ENCODE results near the gene DVL3. TPM values are rescaled to one million over a fixed set of nuclear protein-coding genes. Genes with fewer than 3 reads are reported as not detected.

Gene DVL3
- total and polyA plus RNA-seq, 2 experiments from 2014 or later, result 49.1 to 121 TPM

DNA sequence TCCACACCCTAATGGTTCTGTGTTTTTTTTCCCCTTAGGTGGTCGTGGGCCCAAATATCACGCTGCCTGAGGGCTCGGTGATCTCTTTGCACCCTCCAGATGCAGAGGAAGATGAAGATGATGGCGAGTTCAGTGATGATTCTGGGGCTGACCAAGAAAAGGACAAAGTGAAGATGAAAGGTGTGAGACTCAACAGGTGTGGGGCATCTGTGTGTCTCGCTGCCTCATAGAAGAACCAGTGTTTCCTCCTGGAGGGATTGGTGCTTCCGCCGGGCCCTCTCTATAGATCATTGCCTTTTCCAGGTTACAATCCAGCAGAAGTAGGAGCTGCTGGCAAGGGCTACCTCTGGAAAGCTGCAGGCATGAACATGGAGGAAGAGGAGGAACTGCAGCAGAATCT lies 13.0 kb upstream of the DVL3 start:
- over 99% methylated on average over 7 of the region's 7 CpGs for WGBS (ENCODE audit: low lambda C conversion rate, missing lambda C conversion rate)
- H3K36me3 ChIP-seq (replicated peaks; ENCODE audit: insufficient read depth, low read depth), result no peaks in the 10 kb centered on the region
- peaks cover 6% of the 10 kb centered on the region for H3K4me1 ChIP-seq (ENCODE audit: insufficient read depth)
- no peak overlapping the region for H3K4me3 ChIP-seq
- no peak overlapping the region for H3K27ac ChIP-seq
- no peak overlapping the region for H3K4me2 ChIP-seq
- no peak for DNase-seq (ENCODE audit: low spot score)
- H3K27me3 ChIP-seq, result no peaks in the 10 kb centered on the region
- H3K9me2 ChIP-seq (replicated peaks; ENCODE audit: insufficient read depth), result no peaks in the 10 kb centered on the region
- H3K79me2 ChIP-seq, result peaks cover 37% of the 10 kb centered on the region
- TF ChIP-seq CTCF (IDR thresholded peaks at IDR 0.05; ENCODE audit: poor library complexity) (no peak), EZH2 (IDR thresholded peaks at IDR 0.05; ENCODE audit: borderline replicate concordance) (no peak), EZH2phosphoT487 (IDR thresholded peaks at IDR 0.05; ENCODE audit: low read depth, severe bottlenecking, unreplicated experiment) (no peak)
- no peak overlapping the region for H2AFZ ChIP-seq
- H3K9me3 ChIP-seq (ENCODE audit: low read depth), result no peaks in the 10 kb centered on the region
- H4K20me1 ChIP-seq (ENCODE audit: insufficient read depth, poor library complexity, severe bottlenecking), result no peaks in the 10 kb centered on the region

DNA sequence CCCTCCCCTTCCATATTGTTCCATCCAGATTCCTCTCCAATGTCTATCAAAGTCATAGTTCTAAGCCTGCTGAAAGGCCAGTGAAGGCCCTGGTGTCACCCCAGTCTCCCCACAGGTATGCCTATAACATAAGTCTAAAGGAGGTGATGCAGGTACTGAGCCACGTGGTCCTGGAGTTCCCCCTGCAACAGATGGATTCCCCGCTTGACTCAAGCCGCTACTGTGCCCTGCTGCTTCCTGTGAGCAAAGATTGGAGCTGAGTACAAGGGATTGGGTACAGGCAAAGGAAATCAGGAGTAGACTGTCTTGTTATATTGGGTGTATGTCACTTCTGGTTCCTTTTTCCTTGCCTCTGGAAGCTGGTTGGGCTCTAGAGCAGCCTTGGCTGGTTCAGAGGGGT lies 11.8 kb upstream of the DVL3 start:
- WGBS (ENCODE audit: low lambda C conversion rate, missing lambda C conversion rate), result 98% methylated on average over 3 of the region's 3 CpGs
- Histone ChIP-seq H3K79me2 (peaks cover 26% of the 10 kb centered on the region), H3K4me3 (no peak overlapping the region), H2AFZ (no peak overlapping the region), H3K9me2 (replicated peaks; ENCODE audit: insufficient read depth) (no peaks in the 10 kb centered on the region), H4K20me1 (ENCODE audit: insufficient read depth, poor library complexity, severe bottlenecking) (no peaks in the 10 kb centered on the region), H3K4me2 (no peak overlapping the region), H3K4me1 (ENCODE audit: insufficient read depth) (peaks cover 6% of the 10 kb centered on the region), H3K27me3 (no peaks in the 10 kb centered on the region), H3K9me3 (ENCODE audit: low read depth) (no peaks in the 10 kb centered on the region), H3K27ac (no peak overlapping the region), H3K36me3 (replicated peaks; ENCODE audit: insufficient read depth, low read depth) (no peaks in the 10 kb centered on the region)
- no peak for TF ChIP-seq EZH2phosphoT487 (IDR thresholded peaks at IDR 0.05; ENCODE audit: low read depth, severe bottlenecking, unreplicated experiment)
- no peak for TF ChIP-seq CTCF (IDR thresholded peaks at IDR 0.05; ENCODE audit: poor library complexity)
- TF ChIP-seq EZH2 (IDR thresholded peaks at IDR 0.05; ENCODE audit: borderline replicate concordance), result no peak
- no peak for DNase-seq (ENCODE audit: low spot score)

- no peak for DNase-seq (ENCODE audit: low spot score)
- H3K27me3 ChIP-seq, result no peaks in the 10 kb centered on the region
- no peaks in the 10 kb centered on the region for H3K36me3 ChIP-seq (replicated peaks; ENCODE audit: insufficient read depth, low read depth)
- H3K9me3 ChIP-seq (ENCODE audit: low read depth), result no peaks in the 10 kb centered on the region
- H3K9me2 ChIP-seq (replicated peaks; ENCODE audit: insufficient read depth), result no peaks in the 10 kb centered on the region
- peaks cover 6% of the 10 kb centered on the region for H3K4me1 ChIP-seq (ENCODE audit: insufficient read depth)
- no peak overlapping the region for H3K4me3 ChIP-seq
- 82% methylated on average over 5 of the region's 5 CpGs for WGBS (ENCODE audit: low lambda C conversion rate, missing lambda C conversion rate)
- H2AFZ ChIP-seq, result no peak overlapping the region
- H3K4me2 ChIP-seq, result no peak overlapping the region
- peak overlapping the region; percentile 78 for H3K27ac ChIP-seq
- H4K20me1 ChIP-seq (ENCODE audit: insufficient read depth, poor library complexity, severe bottlenecking), result no peaks in the 10 kb centered on the region
- H3K79me2 ChIP-seq, result peaks cover 15% of the 10 kb centered on the region
- TF ChIP-seq CTCF (IDR thresholded peaks at IDR 0.05; ENCODE audit: poor library complexity), result no peak
- TF ChIP-seq EZH2phosphoT487 (IDR thresholded peaks at IDR 0.05; ENCODE audit: low read depth, severe bottlenecking, unreplicated experiment), result no peak
- TF ChIP-seq EZH2 (IDR thresholded peaks at IDR 0.05; ENCODE audit: borderline replicate concordance), result no peak
These were observed 10.7 kb upstream of the DVL3 start for GRCh38 chr3:184144505-184144904.

- 56% methylated on average over 4 of the region's 4 CpGs for WGBS (ENCODE audit: low lambda C conversion rate, missing lambda C conversion rate)
These were observed 10.1 kb upstream of the DVL3 start for GRCh38 chr3:184145111-184145524.

More at GRCh38 chr3:184145111-184145524, 10.1 kb upstream of the DVL3 start:
- H3K4me2 ChIP-seq, result no peak overlapping the region
- H4K20me1 ChIP-seq (ENCODE audit: insufficient read depth, poor library complexity, severe bottlenecking), result no peaks in the 10 kb centered on the region
- peaks cover 6% of the 10 kb centered on the region for H3K4me1 ChIP-seq (ENCODE audit: insufficient read depth)
- peaks cover 9% of the 10 kb centered on the region for H3K79me2 ChIP-seq
- no peaks in the 10 kb centered on the region for H3K9me2 ChIP-seq (replicated peaks; ENCODE audit: insufficient read depth)
- no peaks in the 10 kb centered on the region for H3K36me3 ChIP-seq (replicated peaks; ENCODE audit: insufficient read depth, low read depth)
- H3K9me3 ChIP-seq (ENCODE audit: low read depth), result no peaks in the 10 kb centered on the region
- TF ChIP-seq CTCF (IDR thresholded peaks at IDR 0.05; ENCODE audit: poor library complexity) (peak; percentile 56), EZH2phosphoT487 (IDR thresholded peaks at IDR 0.05; ENCODE audit: low read depth, severe bottlenecking, unreplicated experiment) (no peak), EZH2 (IDR thresholded peaks at IDR 0.05; ENCODE audit: borderline replicate concordance) (no peak)
- H3K27ac ChIP-seq, result peak overlapping the region; percentile 78
- DNase-seq (ENCODE audit: low spot score), result peak; percentile 81
- no peaks in the 10 kb centered on the region for H3K27me3 ChIP-seq
- no peak overlapping the region for H3K4me3 ChIP-seq
- no peak overlapping the region for H2AFZ ChIP-seq

All from hepatocyte (in vitro differentiated cells).